Adipocyte (in vitro differentiated cells): ENCODE measurements around the gene ABCC3.

Experiments
- DNase-seq: peaks from one replicate; pipeline ENCODE4 v3.0.0-alpha.2; 2015; ENCODE audit warnings: low read depth
- H3K27me3 ChIP-seq: replicated peaks from 2 replicates; pipeline ENCODE4 v1.7.0; 2013; ENCODE audit warnings: mild to moderate bottlenecking, low read length, moderate library complexity; ENCODE audit not compliant: control insufficient read depth, insufficient read depth
- H3K36me3 ChIP-seq: 2 replicates; pipeline ENCODE4 v1.7.0; 2013; ENCODE audit warnings: low read length, mild to moderate bottlenecking, moderate library complexity; ENCODE audit not compliant: control insufficient read depth, insufficient read depth, severe bottlenecking
- H3K4me1 ChIP-seq: 2 replicates; pipeline ENCODE4 v1.7.0; 2013; ENCODE audit warnings: mild to moderate bottlenecking, low read length, moderate library complexity; ENCODE audit not compliant: control insufficient read depth, insufficient read depth
- H3K4me3 ChIP-seq: 2 replicates; pipeline ENCODE4 v1.7.0; 2013; ENCODE audit warnings: mild to moderate bottlenecking, low read length, moderate library complexity
- H3K9ac ChIP-seq: 2 replicates; pipeline ENCODE4 v1.7.0; 2013; ENCODE audit warnings: mild to moderate bottlenecking, low read length, moderate library complexity
- H3K9me3 ChIP-seq: 2 replicates; pipeline ENCODE4 v1.7.0; 2013; ENCODE audit warnings: mild to moderate bottlenecking, low read length, moderate library complexity; ENCODE audit not compliant: control insufficient read depth

ABCC3 gene

DNA sequence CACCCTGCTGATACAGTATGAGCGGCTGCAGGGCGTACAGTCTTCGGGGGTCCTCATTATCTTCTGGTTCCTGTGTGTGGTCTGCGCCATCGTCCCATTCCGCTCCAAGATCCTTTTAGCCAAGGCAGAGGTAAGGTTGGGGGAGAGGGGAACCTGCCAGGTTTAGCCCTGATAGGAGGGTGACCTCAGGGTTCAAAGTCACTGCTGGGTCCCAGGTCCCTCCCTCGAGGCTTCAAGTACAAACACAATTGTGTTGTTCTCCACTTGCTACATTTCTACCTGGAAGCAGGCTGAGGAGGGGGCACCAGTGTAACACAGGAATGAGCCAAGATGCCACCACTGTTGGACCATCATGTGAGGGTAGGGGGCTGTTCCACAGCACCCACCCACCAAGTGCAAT lies 22.4 kb downstream of the ABCC3 start:
- Histone ChIP-seq H3K4me1 (peaks cover 27% of the 10 kb centered on the region), H3K36me3 (peaks cover 11% of the 10 kb centered on the region), H3K27me3 (no peaks in the 10 kb centered on the region), H3K9ac (no peak overlapping the region), H3K4me3 (no peak overlapping the region), H3K9me3 (no peaks in the 10 kb centered on the region)
- DNase-seq, result no peak

DNA sequence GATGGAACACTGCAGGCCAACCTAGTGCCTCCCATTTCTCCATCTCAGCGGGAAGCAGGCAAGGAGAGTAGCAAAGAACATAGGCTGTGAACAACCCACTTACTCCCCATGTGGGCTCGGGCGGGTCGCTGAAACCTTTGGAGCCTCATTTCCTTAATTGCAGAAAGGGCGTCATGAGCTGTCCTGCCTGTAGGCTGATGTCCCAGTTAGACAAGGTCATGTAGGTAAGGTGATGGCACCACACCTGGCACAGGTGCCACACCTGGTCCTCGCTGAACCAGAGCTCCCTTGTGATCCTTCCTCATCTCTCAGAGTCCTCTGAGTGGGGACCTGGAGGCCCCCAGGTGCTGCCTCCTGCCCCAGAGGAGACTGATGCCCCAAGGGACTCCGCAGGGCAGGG lies 22.9 kb downstream of the ABCC3 start:
- no peaks in the 10 kb centered on the region for H3K9me3 ChIP-seq

GRCh38 chr17:50658616-50659015 lies 23.9 kb downstream of the ABCC3 start:
- Histone ChIP-seq H3K27me3 (no peaks in the 10 kb centered on the region), H3K9me3 (no peaks in the 10 kb centered on the region), H3K9ac (peak overlapping the region; percentile 31), H3K4me1 (peaks cover 31% of the 10 kb centered on the region), H3K4me3 (no peak overlapping the region), H3K36me3 (peaks cover 11% of the 10 kb centered on the region)
- no peak for DNase-seq

More for the DNA sequence above, 22.9 kb downstream of the ABCC3 start:
- Histone ChIP-seq H3K9ac (no peak overlapping the region), H3K27me3 (no peaks in the 10 kb centered on the region), H3K4me3 (no peak overlapping the region), H3K4me1 (peaks cover 31% of the 10 kb centered on the region), H3K36me3 (peaks cover 11% of the 10 kb centered on the region)
- DNase-seq, result no peak

DNA sequence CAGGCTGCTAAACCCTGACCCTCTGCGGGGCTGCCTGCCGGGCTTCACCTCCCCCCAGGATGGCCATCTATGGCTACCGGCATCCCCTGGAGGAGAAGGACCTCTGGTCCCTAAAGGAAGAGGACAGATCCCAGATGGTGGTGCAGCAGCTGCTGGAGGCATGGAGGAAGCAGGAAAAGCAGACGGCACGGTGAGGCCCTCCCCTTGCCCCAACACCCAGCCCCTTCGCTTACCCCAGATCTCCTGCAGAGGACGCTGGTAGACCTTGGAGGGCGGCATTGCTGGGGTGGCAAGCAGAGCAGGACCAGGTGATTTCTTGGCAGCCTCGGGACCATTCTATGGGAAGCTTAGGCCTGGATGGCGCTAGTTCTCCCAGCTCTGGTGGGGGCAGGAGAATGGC lies 24.5 kb downstream of the ABCC3 start:
- Histone ChIP-seq H3K4me1 (peaks cover 31% of the 10 kb centered on the region), H3K4me3 (no peak overlapping the region), H3K9ac (no peak overlapping the region), H3K27me3 (no peaks in the 10 kb centered on the region), H3K9me3 (no peaks in the 10 kb centered on the region), H3K36me3 (peaks cover 11% of the 10 kb centered on the region)
- no peak for DNase-seq

- Histone ChIP-seq H3K4me3 (no peak overlapping the region), H3K9ac (peak overlapping the region; percentile 78), H3K4me1 (peaks cover 31% of the 10 kb centered on the region), H3K9me3 (no peaks in the 10 kb centered on the region), H3K27me3 (no peaks in the 10 kb centered on the region), H3K36me3 (peaks cover 11% of the 10 kb centered on the region)
- peak; percentile 80 for DNase-seq
These were observed 25.6 kb downstream of the ABCC3 start for GRCh38 chr17:50660042-50660886.

DNA sequence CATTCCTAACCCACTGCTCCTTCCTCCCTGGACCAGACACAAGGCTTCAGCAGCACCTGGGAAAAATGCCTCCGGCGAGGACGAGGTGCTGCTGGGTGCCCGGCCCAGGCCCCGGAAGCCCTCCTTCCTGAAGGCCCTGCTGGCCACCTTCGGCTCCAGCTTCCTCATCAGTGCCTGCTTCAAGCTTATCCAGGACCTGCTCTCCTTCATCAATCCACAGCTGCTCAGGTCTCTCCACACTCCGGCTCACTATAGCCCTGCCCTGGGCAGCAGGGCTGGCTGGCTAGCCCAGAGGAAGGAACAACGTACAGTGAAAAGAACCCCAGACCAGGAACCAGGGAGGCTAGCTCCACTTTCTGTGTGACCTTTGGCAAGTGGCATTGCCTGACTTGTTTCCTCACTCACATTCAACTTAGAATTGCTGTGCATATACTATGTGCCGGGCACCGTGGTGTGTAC lies 26.2 kb downstream of the ABCC3 start:
- no peaks in the 10 kb centered on the region for H3K9me3 ChIP-seq
- no peak overlapping the region for H3K4me3 ChIP-seq
- no peak for DNase-seq
- H3K9ac ChIP-seq, result peak overlapping the region; percentile 78
- no peaks in the 10 kb centered on the region for H3K27me3 ChIP-seq
- H3K4me1 ChIP-seq, result peaks cover 31% of the 10 kb centered on the region
- peaks cover 11% of the 10 kb centered on the region for H3K36me3 ChIP-seq

- Histone ChIP-seq H3K27me3 (no peaks in the 10 kb centered on the region), H3K9me3 (no peaks in the 10 kb centered on the region), H3K4me3 (peak overlapping the region; percentile 8), H3K9ac (peak overlapping the region; percentile 78), H3K36me3 (peaks cover 9% of the 10 kb centered on the region), H3K4me1 (peaks cover 31% of the 10 kb centered on the region)
- DNase-seq, result no peak
These were observed 26.7 kb downstream of the ABCC3 start for GRCh38 chr17:50661348-50661747.

DNA sequence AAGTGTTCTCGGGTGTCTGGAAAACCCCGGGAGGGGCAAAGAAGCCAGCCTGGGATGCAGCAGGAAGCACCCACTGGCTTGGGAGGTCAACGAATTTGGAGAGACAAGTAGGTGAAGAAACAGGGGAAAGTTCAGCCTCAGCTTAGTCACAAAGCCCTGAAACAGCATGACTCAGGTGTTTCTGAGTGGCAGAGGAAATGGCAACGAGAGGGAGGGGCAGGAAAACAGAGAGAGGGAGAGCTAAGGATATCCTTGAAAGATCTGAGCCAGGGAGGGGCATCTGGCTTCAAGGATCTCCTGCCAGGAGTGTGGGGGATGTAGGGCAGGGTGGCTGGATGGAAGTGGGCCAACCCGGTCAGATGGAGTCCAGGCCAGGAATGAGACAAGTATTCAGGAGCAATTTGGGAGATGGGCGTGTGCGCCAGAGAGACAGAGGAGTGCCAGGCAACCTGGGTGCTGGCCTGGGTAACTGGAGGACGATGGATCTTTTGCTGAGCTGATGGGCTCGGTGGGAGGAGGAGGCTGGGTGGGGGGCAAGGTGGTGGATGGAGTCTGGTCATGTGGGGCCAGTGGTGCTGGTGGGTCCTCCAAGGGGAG lies 27.2 kb downstream of the ABCC3 start:
- Histone ChIP-seq H3K9ac (peak overlapping the region; percentile 78), H3K4me1 (peaks cover 31% of the 10 kb centered on the region), H3K9me3 (no peaks in the 10 kb centered on the region), H3K27me3 (no peaks in the 10 kb centered on the region), H3K4me3 (peak overlapping the region; percentile 8), H3K36me3 (peaks cover 7% of the 10 kb centered on the region)
- DNase-seq, result peak; percentile 91

DNA sequence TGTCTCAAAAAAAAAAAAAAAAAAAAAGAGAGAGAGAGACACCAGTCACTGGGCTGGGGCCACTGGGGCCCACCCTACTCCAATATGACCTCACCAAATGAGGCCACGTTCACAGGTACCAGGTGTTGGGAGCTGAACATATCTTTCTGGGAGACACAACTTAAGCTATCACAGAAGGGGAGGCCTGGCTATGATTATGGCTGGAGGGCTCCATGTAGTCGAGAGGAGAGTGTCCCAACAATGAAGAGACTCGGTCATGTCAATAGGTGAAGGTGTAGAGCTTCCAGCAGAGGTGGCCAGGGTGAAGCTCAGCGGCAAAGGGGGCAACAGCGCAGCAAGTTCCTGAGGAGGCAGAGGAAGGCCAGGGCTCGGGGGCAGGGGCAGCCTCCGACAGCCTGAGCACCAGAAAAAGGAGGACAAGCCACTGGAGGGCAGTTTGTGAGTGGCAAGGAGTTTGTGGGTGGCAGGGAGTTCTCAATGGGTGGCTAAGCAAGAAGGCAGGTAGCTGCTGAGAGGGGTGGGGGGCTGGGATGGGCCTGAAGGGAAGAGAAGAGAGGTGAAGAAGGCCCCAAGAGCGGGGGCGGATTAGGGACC lies 28.0 kb downstream of the ABCC3 start:
- H3K36me3 ChIP-seq, result no peaks in the 10 kb centered on the region
- no peak overlapping the region for H3K9ac ChIP-seq
- H3K4me3 ChIP-seq, result no peak overlapping the region
- peaks cover 33% of the 10 kb centered on the region for H3K4me1 ChIP-seq
- no peak for DNase-seq
- H3K27me3 ChIP-seq, result no peaks in the 10 kb centered on the region
- no peaks in the 10 kb centered on the region for H3K9me3 ChIP-seq

- H3K9me3 ChIP-seq, result no peaks in the 10 kb centered on the region
- no peak overlapping the region for H3K4me3 ChIP-seq
- H3K4me1 ChIP-seq, result peaks cover 42% of the 10 kb centered on the region
- no peaks in the 10 kb centered on the region for H3K27me3 ChIP-seq
- no peak overlapping the region for H3K9ac ChIP-seq
- DNase-seq, result no peak
- H3K36me3 ChIP-seq, result no peaks in the 10 kb centered on the region
These were observed 29.2 kb downstream of the ABCC3 start for GRCh38 chr17:50663812-50664374.

DNA sequence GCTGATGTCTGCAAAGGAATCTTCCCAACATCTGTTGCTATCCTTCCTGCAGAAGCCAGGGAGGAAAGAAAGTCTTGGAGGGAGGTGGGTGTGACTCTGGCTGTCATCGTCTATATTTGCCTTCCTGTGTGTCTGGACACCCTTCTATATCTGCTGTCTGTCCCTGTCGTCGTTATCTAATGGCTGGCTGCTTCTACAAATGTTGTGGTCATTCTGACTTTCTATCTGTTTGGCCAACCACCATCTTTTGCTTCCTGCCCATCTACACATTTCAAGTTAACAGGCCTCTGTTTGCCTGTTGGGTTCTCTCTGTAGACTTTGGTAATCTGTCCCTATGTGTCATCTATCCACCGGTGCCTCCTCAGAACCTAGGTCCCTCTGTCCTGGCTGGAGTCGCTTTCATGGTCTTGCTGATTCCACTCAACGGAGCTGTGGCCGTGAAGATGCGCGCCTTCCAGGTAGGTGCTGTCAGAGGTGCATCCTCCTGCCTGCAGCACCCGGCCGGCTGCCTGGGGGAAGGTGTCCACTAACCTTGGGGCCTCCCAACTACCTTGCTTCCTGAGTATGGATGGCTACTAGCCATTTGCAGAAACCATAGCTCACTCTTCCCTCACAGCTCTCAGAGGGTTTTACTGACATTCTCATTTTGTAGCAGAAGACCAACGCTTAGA lies 30.2 kb downstream of the ABCC3 start:
- Histone ChIP-seq H3K4me3 (no peak overlapping the region), H3K9ac (no peak overlapping the region), H3K36me3 (no peaks in the 10 kb centered on the region), H3K27me3 (no peaks in the 10 kb centered on the region), H3K4me1 (peaks cover 36% of the 10 kb centered on the region), H3K9me3 (no peaks in the 10 kb centered on the region)
- DNase-seq, result no peak
